Measurements from ENCODE around the gene PTPN7. TPM values are rescaled to one million over a fixed set of nuclear protein-coding genes. Genes with fewer than 3 reads are reported as not detected.

PTPN7 gene
- total RNA-seq, result 1 to 10 TPM in 4 of 6 donors, under 1 TPM in 2; 0.23 to 2.9 (median 1.0) TPM
- 1 to 10 TPM in 1 of 2 donors, under 1 TPM in 1; 0.61 to 1.2 TPM for polyA plus RNA-seq

DNA sequence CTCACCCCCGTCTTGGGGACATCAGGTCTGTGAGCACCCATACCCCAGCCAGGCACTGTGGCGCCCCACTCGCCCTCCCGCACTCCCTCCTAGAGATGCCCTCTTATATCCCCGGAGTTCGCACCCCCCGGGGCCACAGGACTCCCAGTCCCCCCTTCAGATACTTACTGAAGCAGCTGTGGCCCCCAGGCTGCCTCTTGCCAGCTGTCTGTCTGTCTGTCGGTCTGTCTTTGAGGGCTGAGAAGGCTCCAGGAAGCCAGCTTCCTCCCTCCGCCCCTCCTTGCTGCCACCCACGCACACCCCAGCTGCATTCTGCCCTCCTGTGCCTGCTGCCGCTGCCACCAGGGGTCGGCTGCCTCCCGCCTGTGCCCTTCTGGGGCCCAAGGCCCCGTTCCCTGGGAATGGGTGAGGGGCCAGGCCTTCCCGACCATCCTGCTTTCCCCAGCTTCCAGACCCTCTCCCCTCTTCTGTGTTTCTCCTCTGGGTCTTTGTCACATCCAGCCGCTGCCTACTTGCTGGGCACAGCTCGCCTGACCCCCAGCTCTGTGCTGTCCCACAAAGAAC lies at the start of gene PTPN7:
TSS of gene PTPN7 (minus strand) at position 226 of the 564 bp plus-strand sequence. CDS start 1,200 bp downstream, outside the sequence.
- TF ChIP-seq, protein P1, sequence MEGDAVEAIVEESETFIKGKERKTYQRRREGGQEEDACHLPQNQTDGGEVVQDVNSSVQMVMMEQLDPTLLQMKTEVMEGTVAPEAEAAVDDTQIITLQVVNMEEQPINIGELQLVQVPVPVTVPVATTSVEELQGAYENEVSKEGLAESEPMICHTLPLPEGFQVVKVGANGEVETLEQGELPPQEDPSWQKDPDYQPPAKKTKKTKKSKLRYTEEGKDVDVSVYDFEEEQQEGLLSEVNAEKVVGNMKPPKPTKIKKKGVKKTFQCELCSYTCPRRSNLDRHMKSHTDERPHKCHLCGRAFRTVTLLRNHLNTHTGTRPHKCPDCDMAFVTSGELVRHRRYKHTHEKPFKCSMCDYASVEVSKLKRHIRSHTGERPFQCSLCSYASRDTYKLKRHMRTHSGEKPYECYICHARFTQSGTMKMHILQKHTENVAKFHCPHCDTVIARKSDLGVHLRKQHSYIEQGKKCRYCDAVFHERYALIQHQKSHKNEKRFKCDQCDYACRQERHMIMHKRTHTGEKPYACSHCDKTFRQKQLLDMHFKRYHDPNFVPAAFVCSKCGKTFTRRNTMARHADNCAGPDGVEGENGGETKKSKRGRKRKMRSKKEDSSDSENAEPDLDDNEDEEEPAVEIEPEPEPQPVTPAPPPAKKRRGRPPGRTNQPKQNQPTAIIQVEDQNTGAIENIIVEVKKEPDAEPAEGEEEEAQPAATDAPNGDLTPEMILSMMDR (IDR thresholded peaks at IDR 0.05), result no peak
- no peaks in the 10 kb centered on the region for H3K27me3 ChIP-seq
- WGBS, 2 donors, result 78 to 84% methylated on average over 17 of the region's 17 CpGs
- FAIRE-seq (no peak), ATAC-seq (peak in 3 of 4 donors; percentile 20 to 64 (median 40)), DNase-seq (no peak)
- no peaks in the 10 kb centered on the region for H3K4me1 ChIP-seq
- peak within 1 kb of the TSS in 2 of 4 donors; percentile 19 to 55 for H3K27ac ChIP-seq
- intact Hi-C loops (cut with DNase I), result no loop called here
- H3K4me3 ChIP-seq, result peak within 1 kb of the TSS in 1 of 4 donors; percentile 28
- H3K9me3 ChIP-seq, result no peaks in the 10 kb centered on the region
- no peaks in the 10 kb centered on the region for H3K36me3 ChIP-seq

DNA sequence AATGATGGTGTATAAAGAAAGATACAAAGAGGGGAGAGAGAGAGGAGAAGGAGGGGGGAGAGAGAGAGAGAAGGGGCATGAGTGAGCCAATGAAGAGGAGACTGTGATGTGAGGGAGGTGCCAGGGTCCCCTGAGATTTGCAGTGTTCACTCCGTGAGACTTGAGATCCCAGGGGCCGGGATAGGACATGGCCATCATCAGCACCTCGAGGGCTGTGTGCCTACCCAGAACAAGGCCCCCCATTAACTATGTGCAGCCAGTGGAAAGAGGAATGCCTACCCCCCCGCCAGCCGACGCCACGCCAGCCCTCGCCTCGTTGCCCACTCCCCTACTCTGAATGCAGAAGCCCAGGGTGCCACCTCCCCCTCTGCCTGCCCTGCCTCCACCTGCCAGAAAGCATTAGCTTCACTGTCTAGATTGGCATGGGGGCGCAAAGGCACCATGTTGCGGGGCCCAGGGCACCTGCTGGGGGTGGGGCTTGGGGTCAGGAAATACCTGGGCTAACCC lies 48.0 kb upstream of the PTPN7 start:
- no peak overlapping the region for H3K4me3 ChIP-seq
- no peak for DNase-seq
- WGBS, 2 donors, result 61 to 69% methylated on average over 8 to 11 of the region's 11 CpGs
- H3K36me3 ChIP-seq, result no peaks in the 10 kb centered on the region
- H3K27ac ChIP-seq, result no peak overlapping the region
- H3K4me1 ChIP-seq, result no peaks in the 10 kb centered on the region
- H3K9me3 ChIP-seq, result no peaks in the 10 kb centered on the region
- intact Hi-C loops (cut with DNase I), result no loop called here
- no peak for ATAC-seq
- FAIRE-seq, result no peak
- H3K27me3 ChIP-seq, result no peaks in the 10 kb centered on the region
- TF ChIP-seq, protein P1 (IDR thresholded peaks at IDR 0.05), result no peak

DNA sequence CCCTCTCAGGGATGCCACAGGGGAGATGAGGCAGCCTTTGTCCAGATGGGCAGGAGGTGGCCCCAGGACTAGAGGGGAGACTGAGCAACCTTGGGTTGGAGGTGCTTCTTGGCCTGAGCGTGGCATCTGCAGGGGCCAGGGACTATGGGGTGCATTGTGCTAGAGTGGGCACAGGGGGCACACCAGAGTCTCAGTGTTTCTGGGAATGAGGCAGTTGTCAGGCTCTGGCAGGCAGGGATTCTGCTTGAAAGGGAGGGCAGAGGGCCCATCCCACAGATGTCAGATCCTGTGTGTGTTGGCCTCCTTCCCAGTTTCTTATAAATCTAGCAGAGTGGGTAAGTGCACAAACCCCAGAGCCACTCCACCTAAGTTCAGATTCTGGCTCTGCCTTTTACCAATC lies 46.9 kb upstream of the PTPN7 start:
- FAIRE-seq (no peak), ATAC-seq (no peak), DNase-seq (no peak)
- no peak overlapping the region for H3K4me3 ChIP-seq
- H3K36me3 ChIP-seq, result no peaks in the 10 kb centered on the region
- WGBS, 2 donors, result 57 to 60% methylated on average over 1 of the region's 1 CpG
- H3K27ac ChIP-seq, result no peak overlapping the region
- H3K9me3 ChIP-seq, result no peaks in the 10 kb centered on the region
- intact Hi-C loops (cut with DNase I), result no loop called here
- no peaks in the 10 kb centered on the region for H3K4me1 ChIP-seq
- no peaks in the 10 kb centered on the region for H3K27me3 ChIP-seq
- TF ChIP-seq, protein P1 (IDR thresholded peaks at IDR 0.05), result no peak

DNA sequence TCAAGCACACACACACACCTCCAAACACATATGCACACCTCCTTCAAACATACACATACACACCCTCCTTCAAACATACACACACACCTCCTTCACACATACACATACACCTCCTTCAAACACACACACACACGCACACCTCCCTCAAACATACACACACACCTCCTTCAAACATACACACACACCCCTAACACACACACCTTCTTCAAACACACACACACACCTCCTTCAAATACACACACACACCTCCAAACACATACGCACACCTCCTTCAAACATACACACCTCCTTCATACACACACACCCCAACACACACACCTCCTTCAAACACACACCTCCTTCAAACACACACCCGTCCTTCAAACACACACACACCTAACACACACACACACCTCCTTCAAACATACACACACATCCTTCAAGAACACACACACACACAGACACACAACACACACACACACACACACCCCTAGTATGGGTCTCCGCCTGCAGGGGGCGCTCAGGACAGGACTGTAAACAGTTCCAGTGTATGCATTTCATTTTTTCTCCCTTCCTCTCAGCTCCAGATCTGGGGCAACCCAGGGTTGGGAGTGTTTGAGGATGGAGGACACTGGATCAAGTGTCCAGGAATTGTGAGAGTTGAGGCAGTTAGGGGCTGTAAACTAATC lies 45.3 kb upstream of the PTPN7 start:
- TF ChIP-seq, protein P1 (IDR thresholded peaks at IDR 0.05), result no peak
- intact Hi-C loops (cut with DNase I), result no loop called here
- H3K4me3 ChIP-seq, result no peak overlapping the region
- WGBS, 2 donors, result 51% methylated on average over 5 of the region's 5 CpGs
- ATAC-seq (no peak), FAIRE-seq (no peak), DNase-seq (no peak)
- H3K4me1 ChIP-seq, result no peaks in the 10 kb centered on the region
- H3K9me3 ChIP-seq, result no peaks in the 10 kb centered on the region
- no peaks in the 10 kb centered on the region for H3K27me3 ChIP-seq
- H3K36me3 ChIP-seq, result no peaks in the 10 kb centered on the region
- no peak overlapping the region for H3K27ac ChIP-seq

DNA sequence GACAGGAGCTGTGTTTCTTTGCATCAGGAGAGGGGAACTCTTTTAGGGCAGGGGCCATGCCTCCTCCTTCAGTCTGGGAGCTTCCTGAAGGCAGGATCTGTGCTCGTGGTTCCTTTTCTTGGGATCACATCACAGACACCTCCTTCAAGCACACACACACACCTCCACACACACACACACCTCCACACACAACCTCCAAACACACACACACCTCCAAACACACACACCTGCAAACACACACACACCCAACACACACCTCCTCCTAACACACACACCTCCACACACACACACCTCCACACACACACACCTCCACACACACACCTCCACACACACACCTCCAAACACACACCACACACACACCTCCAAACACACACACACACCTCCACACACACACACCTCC lies 43.7 kb upstream of the PTPN7 start:
- Histone ChIP-seq H3K36me3 (no peaks in the 10 kb centered on the region), H3K4me1 (no peaks in the 10 kb centered on the region), H3K27me3 (no peaks in the 10 kb centered on the region), H3K4me3 (no peak overlapping the region), H3K9me3 (no peaks in the 10 kb centered on the region), H3K27ac (no peak overlapping the region)
- ATAC-seq (no peak), DNase-seq (no peak), FAIRE-seq (no peak)
- TF ChIP-seq, protein P1 (IDR thresholded peaks at IDR 0.05), result no peak
- WGBS, 2 donors, result 36 to 55% methylated on average over 1 of the region's 1 CpG
- intact Hi-C loops (cut with DNase I), result no loop called here

Data from pancreas (tissue), 10 donors.